GM12891 (cell line): Measurements from ENCODE around the gene CBX2.

Source experiments
- DNase-seq: peaks from one replicate; pipeline ENCODE4 v3.0.0; 2011; ENCODE audit warnings: low spot score; ENCODE audit not compliant: insufficient read length
- FAIRE-seq: peaks from 2 replicates; lab custom pipeline; 2011; peaks lifted over from hg19 to GRCh38; lab: Jason Lieb, UNC
- PAX5 ChIP-seq: IDR thresholded peaks from 2 replicates; pipeline ENCODE4 v1.6.1; 2011; ENCODE audit warnings: low read length, moderate library complexity, mild to moderate bottlenecking; ENCODE audit not compliant: insufficient read depth, severe bottlenecking
- POLR2A ChIP-seq: IDR thresholded peaks from 2 replicates; pipeline ENCODE4 v1.6.1; 2011; ENCODE audit warnings: low read depth, low read length, control low read depth
- POLR2AphosphoS5 ChIP-seq: IDR thresholded peaks from 2 replicates; pipeline ENCODE4 v1.6.1; 2011; ENCODE audit warnings: low read depth, low read length, control low read depth
- POU2F2 ChIP-seq: IDR thresholded peaks from 2 replicates; pipeline ENCODE4 v1.6.1; 2011; ENCODE audit warnings: low read depth, mild to moderate bottlenecking, control low read depth, low read length, moderate library complexity
- SPI1 ChIP-seq: IDR thresholded peaks from 2 replicates; pipeline ENCODE4 v1.6.1; 2011; ENCODE audit warnings: low read depth, low read length, control low read depth
- TAF1 ChIP-seq: IDR thresholded peaks from 2 replicates; pipeline ENCODE4 v1.6.1; 2011; ENCODE audit warnings: low read depth, low read length, control low read depth

CBX2 gene

DNA sequence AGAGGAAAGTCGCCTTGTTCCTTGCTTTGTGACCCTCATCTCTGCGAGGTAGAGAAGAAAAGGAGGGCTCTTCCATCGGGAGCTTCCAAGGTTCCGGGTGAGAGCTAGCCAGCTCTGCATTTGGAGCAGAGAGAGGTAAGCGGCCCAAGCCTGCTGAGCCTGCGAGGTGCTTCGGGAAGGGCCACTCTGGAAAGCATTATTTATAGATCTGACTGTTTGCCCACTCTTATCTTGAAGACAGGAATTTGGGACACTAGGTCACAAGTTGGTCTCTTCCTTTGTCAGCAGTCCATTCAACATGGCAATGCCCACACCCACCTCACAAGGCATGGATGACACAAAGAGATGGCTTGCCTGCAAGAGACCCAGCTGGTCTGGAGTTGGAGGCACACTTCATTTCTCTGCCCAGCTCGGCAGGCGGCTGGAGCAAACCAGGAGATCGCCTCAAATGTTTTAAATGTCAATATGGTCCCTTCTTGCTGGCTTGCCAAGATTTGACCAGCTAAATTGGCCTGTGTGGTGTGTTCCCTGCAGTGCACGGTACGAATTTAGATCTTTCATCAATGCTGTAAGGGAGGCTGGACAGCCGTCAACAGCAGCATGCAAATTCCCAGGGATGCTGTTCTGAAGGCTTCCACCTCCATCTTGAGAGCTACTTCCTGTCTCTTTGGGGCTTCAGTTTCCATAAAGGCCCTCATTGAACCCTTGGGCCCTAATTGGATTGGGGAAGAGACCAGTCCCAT lies 41.8 kb downstream of the CBX2 start:
- TF ChIP-seq TAF1 (no peak), POU2F2 (no peak), PAX5 (no peak), SPI1 (no peak), POLR2A (no peak), POLR2AphosphoS5 (no peak)
- DNase-seq (no peak), FAIRE-seq (no peak)

DNA sequence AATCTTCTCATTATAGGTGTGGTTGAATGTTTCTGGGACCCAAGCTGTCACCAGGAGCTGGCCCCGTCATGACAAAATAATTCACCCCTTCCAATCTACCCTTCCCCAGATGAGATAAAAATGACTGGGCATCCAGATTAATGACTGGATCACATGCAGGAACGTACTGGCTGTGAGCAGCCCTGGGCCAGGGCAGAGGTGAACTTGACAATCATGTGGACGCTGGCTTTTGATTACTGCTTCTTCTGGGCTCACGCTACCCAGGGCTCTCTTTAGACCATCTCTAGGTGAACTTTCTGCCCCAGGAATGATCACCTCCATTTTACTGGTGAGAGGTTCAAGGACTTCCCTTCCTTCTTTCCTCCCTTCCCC lies 43.0 kb downstream of the CBX2 start:
- no peak for TF ChIP-seq SPI1
- no peak for DNase-seq
- FAIRE-seq, result no peak

DNA sequence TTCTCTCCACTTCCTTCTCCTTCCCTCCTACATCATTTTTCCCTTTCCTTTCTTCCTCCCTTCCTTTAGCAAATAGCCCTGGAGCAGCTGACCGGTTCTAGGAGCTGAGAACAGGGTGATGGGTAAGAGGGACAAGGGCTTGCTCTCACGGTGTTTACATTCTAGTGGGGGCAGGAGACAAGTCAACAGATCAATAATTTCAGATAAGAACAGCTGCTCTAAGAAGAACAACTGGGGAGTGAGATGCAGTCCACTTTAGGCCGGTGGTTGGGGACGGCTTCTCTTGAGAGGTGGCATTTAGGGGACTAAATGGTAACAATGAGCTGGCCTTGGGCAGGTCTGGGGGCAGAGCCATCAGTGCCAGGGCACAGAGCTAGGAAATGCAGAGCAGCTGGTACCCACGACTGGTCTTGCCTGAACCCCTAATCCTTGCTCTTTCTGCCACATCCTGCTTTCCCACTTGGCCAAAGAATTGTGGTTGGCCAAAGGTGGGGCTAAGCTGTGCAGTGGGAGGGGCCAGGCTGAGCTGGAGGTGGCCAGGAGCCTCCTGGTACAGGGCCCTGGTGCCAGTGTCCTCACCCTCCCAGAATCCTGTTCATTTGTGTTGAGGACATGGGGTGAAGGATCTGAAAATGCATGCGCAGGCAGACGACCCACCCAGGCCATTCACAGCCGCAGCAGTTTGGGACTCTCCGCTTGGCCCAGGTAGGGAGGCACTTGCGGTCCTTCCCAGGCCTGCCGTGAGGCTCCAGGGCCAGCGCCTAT lies 43.6 kb downstream of the CBX2 start:
- TF ChIP-seq SPI1, result no peak
- no peak for TF ChIP-seq POU2F2
- DNase-seq, result no peak
- no peak for FAIRE-seq

DNA sequence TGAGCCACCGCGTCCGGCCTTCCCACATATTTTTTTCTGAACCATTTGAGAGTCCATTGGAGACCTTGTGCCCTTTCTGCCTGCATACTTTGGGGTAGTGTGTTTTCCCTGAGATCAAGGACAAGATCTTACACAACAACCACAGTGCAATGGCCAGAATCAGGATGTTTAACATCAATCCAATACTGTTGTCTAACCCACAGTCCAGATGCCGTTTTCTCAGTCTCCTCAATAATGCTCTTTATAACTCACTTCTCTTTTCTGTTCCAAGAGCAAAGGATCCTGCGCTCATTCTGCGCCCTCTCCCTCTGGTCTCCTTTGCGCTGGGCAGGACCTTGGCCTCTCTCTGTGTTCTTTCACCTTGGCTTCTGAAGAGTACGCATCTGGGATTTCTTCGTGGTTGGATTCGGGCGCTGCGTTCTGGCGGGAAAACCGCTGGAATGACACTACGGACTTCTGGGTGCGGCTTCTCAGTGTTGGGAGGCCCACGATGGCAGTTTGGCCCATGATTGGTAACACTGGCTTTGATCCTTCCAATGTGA lies 44.7 kb downstream of the CBX2 start:
- FAIRE-seq (no peak), DNase-seq (no peak)
- TF ChIP-seq SPI1 (no peak), POLR2AphosphoS5 (no peak)

DNA sequence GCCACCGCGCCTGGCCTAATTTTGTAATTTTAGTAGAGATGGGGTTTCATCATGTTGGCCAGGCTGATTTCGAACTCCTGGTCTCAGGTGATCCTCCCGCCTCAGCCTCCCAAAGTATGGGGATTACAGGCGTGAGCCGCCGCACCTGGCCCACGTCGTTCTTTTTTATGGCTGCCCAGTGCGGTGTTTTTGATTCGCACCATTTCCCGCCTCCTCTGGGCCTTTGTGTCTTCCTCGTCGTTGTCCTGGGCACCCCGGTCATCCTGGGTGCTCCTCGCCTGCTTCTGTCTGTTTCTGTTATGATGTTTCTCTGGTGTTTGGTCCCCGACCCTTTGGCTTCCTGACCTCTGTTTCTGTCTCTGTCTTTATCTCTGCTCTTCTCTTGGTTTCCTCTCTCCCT lies 46.3 kb downstream of the CBX2 start:
- DNase-seq (no peak), FAIRE-seq (no peak)
- no peak for TF ChIP-seq POLR2A
- no peak for TF ChIP-seq TAF1
- TF ChIP-seq POU2F2, result no peak

DNA sequence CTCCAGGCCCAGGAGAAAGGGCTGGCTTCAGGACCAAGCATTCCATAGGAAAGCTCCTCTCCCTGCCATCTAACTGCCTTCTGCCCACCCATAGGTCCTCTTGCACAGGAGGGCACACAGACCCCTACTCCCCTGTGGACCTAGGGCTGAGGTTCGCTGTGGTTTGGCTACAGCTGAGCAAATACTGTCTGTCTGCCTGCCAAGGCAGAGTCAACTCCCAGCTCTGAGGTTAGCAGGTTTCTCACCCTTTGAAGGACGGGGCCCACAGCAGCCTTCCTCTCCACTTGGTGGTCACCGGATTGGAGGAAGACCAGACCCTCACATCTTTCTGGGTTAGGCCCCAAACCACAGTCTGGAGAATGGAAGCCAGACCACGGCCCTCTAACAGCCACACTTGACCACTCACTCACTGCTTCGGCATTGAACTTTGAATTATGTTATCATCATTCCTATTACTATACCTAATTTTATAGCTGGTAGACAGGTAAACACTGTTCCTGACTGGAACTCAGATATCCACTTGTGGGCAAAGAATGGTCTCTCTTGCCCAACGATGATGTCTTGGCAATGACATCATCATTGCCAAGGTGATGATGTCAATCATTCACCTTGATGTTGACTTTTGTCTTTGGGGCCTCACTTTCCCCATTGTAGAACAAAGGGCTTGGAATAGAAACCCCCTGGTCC lies 47.1 kb downstream of the CBX2 start:
- TF ChIP-seq SPI1 (no peak), PAX5 (no peak), TAF1 (no peak), POLR2A (no peak), POLR2AphosphoS5 (no peak), POU2F2 (no peak)
- DNase-seq (no peak), FAIRE-seq (no peak)

DNA sequence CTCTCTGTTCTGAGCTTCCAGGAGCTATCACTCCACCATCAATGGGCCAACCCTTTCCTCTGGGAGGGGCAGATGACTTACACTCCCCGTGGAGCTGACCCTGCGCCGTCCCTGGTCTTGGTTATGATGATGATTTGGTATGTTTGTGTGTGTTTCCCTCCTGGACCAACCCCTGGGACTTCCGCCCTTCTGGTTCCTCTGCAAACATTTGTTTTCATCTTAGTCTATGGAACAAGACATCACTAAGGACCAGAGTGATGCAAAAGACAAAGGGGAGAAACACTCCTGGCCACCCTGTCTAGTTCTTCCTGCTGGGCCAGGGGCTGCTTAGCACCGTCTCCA lies 47.6 kb downstream of the CBX2 start:
- FAIRE-seq (no peak), DNase-seq (no peak)
- TF ChIP-seq POLR2AphosphoS5 (no peak), POLR2A (no peak), SPI1 (no peak), POU2F2 (no peak), PAX5 (no peak), TAF1 (no peak)

DNA sequence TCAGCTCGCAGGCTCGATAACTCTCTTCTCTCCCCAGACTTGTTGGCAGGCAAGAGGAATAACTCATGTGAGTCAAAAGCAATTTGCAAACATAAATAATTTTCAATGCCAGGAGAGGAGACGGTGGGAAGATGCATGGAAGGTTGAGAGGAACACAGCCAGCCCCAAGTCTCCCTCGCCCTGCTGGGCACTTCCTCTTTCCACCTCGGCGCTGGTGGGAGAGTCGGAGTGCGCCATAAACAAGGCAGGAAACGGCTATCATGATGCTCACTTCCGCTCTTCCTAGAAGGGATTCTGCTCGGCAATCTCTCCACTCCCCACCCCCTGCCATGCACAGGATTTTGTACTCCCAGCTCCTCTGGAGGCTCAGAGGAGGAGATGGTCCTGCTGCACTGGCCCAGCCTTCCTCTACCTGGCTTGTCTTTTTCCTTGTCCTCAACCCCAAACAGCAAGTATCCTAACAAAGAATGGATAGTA lies 48.3 kb downstream of the CBX2 start:
- FAIRE-seq, result no peak
- TF ChIP-seq TAF1 (no peak), SPI1 (peak; percentile 91), POLR2AphosphoS5 (no peak)
- no peak for DNase-seq

DNA sequence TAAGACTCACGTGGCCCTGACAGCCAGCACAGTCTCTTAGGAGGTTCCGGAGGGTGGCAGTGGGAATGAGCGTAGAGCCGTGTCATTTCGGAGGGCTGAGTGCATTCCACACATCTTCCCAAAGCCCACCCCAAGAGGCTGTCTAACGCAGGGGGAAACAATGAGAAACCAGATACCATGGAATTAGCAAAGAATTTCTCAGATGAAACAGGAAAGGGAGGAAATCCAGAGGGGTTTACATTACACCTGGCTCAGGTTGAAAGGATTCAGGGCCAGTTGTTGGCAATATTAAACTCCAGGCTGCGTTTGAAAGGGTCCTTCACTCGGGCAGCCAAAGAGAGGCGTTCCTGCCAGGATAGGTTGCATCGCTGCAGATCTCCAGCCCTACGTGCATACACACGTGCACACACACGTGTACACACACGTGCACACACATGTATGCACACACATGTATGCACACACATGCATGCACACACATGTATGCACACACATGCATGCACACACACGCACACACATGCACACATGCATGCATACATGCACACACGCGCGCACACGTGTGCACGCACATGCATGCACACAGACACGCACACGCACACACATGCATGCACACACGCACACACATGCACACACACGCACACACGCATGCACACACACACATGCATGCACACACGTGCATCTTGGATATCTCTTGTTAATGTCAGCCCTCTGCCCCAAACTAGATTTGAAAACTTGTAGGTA lies 49.1 kb downstream of the CBX2 start:
- FAIRE-seq (no peak), DNase-seq (no peak)
- TF ChIP-seq SPI1, result no peak
- TF ChIP-seq POLR2A, result no peak

DNA sequence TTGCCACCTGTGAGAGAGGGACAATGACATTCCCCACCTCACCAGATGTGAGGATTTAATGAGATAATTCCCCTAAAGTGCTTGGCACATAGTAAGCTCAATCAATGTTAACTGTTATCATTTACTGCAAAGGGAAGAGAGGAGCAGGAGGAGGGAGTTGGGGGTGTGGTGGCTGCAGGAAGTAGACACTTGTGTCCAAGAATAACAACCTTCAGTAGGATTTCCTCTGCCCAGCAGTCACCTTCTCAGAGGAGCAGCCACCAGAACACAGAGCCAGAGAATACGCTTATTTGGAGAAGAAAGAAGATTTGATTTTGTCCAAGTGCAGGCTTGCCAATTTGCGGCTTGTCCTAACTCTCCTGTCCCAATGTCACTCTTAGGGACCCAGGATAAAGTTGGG lies 51.1 kb downstream of the CBX2 start:
- FAIRE-seq (no peak), DNase-seq (no peak)
- TF ChIP-seq SPI1 (no peak), TAF1 (no peak), POLR2AphosphoS5 (no peak), PAX5 (no peak)
